ENCODE results near the gene VEGFB.

Gene VEGFB

DNA sequence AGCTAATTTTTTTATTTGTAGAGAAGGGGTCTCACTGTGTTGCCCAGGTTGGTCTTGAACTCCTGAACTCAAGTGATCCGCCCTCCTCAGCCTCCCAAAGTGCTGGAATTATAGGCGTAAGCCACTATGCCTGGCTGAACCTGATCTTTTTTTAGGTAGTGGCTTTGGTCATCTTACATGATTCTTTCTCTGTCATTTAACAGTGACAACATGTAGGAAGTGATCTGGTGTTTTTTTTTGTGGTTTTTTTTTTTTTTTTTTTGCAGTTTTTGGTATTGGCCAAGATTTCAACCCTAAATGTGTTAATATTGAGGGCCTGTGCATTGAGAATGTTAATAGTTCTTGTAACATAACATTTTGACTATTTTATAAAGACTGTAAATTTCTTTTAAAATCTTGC lies 35.9 kb upstream of the VEGFB start:
- no peak overlapping the region for H3K9ac ChIP-seq (ENCODE audit: low read depth, low read length, poor library complexity, severe bottlenecking)
- H3K79me2 ChIP-seq (ENCODE audit: insufficient read depth, low read length): peaks cover 23% of the 10 kb centered on the region; the same call in 1 of the 2 replicates
- H3K36me3 ChIP-seq (ENCODE audit: insufficient read depth, low read length): peaks cover 92% of the 10 kb centered on the region; the same call in 1 of the 2 replicates
- no peak overlapping the region for H3K4me3 ChIP-seq (ENCODE audit: low read length, poor library complexity, severe bottlenecking)
- no peak overlapping the region for H3K4me2 ChIP-seq (ENCODE audit: low read depth, low read length, poor library complexity, severe bottlenecking)
- H2AFZ ChIP-seq (ENCODE audit: low read length): no peak overlapping the region
- no peaks in the 10 kb centered on the region for H3K9me3 ChIP-seq (ENCODE audit: insufficient read depth, low read depth, low read length)
- no peaks in the 10 kb centered on the region for H3K4me1 ChIP-seq (ENCODE audit: insufficient read depth, low read length, poor library complexity, severe bottlenecking)
- H3K27me3 ChIP-seq (ENCODE audit: insufficient read depth, low read length, poor library complexity, severe bottlenecking): no peaks in the 10 kb centered on the region
- no peak for TF ChIP-seq EZH2phosphoT487 (IDR thresholded peaks at IDR 0.05; ENCODE audit: borderline replicate concordance)
- TF ChIP-seq, protein P1, sequence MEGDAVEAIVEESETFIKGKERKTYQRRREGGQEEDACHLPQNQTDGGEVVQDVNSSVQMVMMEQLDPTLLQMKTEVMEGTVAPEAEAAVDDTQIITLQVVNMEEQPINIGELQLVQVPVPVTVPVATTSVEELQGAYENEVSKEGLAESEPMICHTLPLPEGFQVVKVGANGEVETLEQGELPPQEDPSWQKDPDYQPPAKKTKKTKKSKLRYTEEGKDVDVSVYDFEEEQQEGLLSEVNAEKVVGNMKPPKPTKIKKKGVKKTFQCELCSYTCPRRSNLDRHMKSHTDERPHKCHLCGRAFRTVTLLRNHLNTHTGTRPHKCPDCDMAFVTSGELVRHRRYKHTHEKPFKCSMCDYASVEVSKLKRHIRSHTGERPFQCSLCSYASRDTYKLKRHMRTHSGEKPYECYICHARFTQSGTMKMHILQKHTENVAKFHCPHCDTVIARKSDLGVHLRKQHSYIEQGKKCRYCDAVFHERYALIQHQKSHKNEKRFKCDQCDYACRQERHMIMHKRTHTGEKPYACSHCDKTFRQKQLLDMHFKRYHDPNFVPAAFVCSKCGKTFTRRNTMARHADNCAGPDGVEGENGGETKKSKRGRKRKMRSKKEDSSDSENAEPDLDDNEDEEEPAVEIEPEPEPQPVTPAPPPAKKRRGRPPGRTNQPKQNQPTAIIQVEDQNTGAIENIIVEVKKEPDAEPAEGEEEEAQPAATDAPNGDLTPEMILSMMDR (conservative IDR thresholded peaks at IDR 0.05; ENCODE audit: low read length): no peak
- H3F3A ChIP-seq (ENCODE audit: low read depth): no peaks in the 10 kb centered on the region
- H3K9me2 ChIP-seq (replicated peaks; ENCODE audit: low read depth, low read length): no peaks in the 10 kb centered on the region
- peaks cover 11% of the 10 kb centered on the region for H4K20me1 ChIP-seq (ENCODE audit: insufficient read depth, low read length, poor library complexity, severe bottlenecking)

DNA sequence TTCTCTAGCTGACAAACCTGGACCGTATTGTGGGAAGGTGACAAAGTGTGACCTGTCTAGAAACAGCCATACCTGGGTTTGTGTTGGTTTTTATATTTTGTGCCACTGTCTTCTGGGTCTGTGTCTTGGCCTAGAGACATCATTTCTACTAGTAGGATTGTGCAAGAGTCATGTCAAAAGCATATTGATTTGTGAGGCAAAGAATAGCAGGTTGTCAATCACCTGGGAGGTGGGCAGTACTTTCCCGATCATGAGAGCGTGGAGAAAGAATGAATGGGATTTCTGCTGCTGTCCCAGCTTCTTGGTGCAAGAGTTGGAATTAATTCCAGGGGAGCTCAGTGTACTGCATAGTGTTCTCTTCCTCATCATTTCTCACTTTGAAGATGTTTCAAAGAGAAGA lies 32.8 kb upstream of the VEGFB start:
- peaks cover 13% of the 10 kb centered on the region for H3K4me1 ChIP-seq (ENCODE audit: insufficient read depth, low read length, poor library complexity, severe bottlenecking)
- peaks cover 27% of the 10 kb centered on the region; the same call in 1 of the 2 replicates for H3K79me2 ChIP-seq (ENCODE audit: insufficient read depth, low read length)
- H3K9me2 ChIP-seq (replicated peaks; ENCODE audit: low read depth, low read length): no peaks in the 10 kb centered on the region
- no peak overlapping the region for H2AFZ ChIP-seq (ENCODE audit: low read length)
- no peak overlapping the region for H3K9ac ChIP-seq (ENCODE audit: low read depth, low read length, poor library complexity, severe bottlenecking)
- H3K9me3 ChIP-seq (ENCODE audit: insufficient read depth, low read depth, low read length): no peaks in the 10 kb centered on the region
- no peaks in the 10 kb centered on the region for H3K27me3 ChIP-seq (ENCODE audit: insufficient read depth, low read length, poor library complexity, severe bottlenecking)
- peaks cover 6% of the 10 kb centered on the region; the same call in 1 of the 2 replicates for H3F3A ChIP-seq (ENCODE audit: low read depth)
- peaks cover 13% of the 10 kb centered on the region for H4K20me1 ChIP-seq (ENCODE audit: insufficient read depth, low read length, poor library complexity, severe bottlenecking)
- no peak for TF ChIP-seq EZH2phosphoT487 (IDR thresholded peaks at IDR 0.05; ENCODE audit: borderline replicate concordance)
- TF ChIP-seq, protein P1 (conservative IDR thresholded peaks at IDR 0.05; ENCODE audit: low read length): no peak
- no peak overlapping the region for H3K4me2 ChIP-seq (ENCODE audit: low read depth, low read length, poor library complexity, severe bottlenecking)
- peaks cover 71% of the 10 kb centered on the region; the same call in 1 of the 2 replicates for H3K36me3 ChIP-seq (ENCODE audit: insufficient read depth, low read length)
- no peak overlapping the region for H3K4me3 ChIP-seq (ENCODE audit: low read length, poor library complexity, severe bottlenecking)

DNA sequence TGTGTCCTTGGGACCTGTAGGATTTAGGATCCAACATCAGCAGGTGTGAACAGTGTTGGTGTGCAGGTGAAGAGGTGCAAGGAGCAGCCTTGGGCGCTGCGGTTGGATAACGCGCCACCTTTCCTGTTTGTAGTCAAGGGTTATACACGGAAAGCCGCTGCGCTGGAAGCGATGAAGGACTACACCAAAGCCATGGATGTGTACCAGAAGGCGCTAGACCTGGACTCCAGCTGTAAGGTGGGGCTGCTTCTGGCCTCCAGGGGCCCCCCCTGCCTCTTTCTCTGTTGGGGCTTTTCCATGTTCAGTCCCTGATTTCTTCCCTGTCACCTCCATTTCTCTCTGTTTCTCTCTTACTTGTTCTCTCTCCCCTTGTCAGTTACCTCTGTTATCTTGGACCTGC lies 31.4 kb upstream of the VEGFB start:
- H3K9me2 ChIP-seq (replicated peaks; ENCODE audit: low read depth, low read length): no peaks in the 10 kb centered on the region
- peaks cover 6% of the 10 kb centered on the region; the same call in 1 of the 2 replicates for H3F3A ChIP-seq (ENCODE audit: low read depth)
- H2AFZ ChIP-seq (ENCODE audit: low read length): no peak overlapping the region
- no peak overlapping the region for H3K4me3 ChIP-seq (ENCODE audit: low read length, poor library complexity, severe bottlenecking)
- H3K4me1 ChIP-seq (ENCODE audit: insufficient read depth, low read length, poor library complexity, severe bottlenecking): peaks cover 13% of the 10 kb centered on the region
- peaks cover 14% of the 10 kb centered on the region for H4K20me1 ChIP-seq (ENCODE audit: insufficient read depth, low read length, poor library complexity, severe bottlenecking)
- peaks cover 57% of the 10 kb centered on the region; the same call in 1 of the 2 replicates for H3K36me3 ChIP-seq (ENCODE audit: insufficient read depth, low read length)
- no peak overlapping the region for H3K4me2 ChIP-seq (ENCODE audit: low read depth, low read length, poor library complexity, severe bottlenecking)
- H3K9ac ChIP-seq (ENCODE audit: low read depth, low read length, poor library complexity, severe bottlenecking): no peak overlapping the region
- H3K79me2 ChIP-seq (ENCODE audit: insufficient read depth, low read length): peaks cover 31% of the 10 kb centered on the region
- no peaks in the 10 kb centered on the region for H3K9me3 ChIP-seq (ENCODE audit: insufficient read depth, low read depth, low read length)
- H3K27me3 ChIP-seq (ENCODE audit: insufficient read depth, low read length, poor library complexity, severe bottlenecking): no peaks in the 10 kb centered on the region
- TF ChIP-seq, protein P1 (conservative IDR thresholded peaks at IDR 0.05; ENCODE audit: low read length): no peak
- no peak for TF ChIP-seq EZH2phosphoT487 (IDR thresholded peaks at IDR 0.05; ENCODE audit: borderline replicate concordance)
